Skeletal muscle cell (primary cell): ENCODE data around the gene DCP1B.

Experiments used
- DNase-seq: peaks from one replicate; pipeline ENCODE4 v3.0.0-alpha.2; 2010; ENCODE audit warnings: low read depth
- H3K4me3 ChIP-seq: 2 replicates; pipeline ENCODE4 v1.5.1; 2011; ENCODE audit warnings: low read depth, mild to moderate bottlenecking, control low read depth, low read length, moderate library complexity

DCP1B gene

GRCh38 chr12:1939331-1939730, 64.9 kb downstream of the DCP1B start:
- no peak for DNase-seq
- H3K4me3 ChIP-seq = no peak overlapping the region

DNA sequence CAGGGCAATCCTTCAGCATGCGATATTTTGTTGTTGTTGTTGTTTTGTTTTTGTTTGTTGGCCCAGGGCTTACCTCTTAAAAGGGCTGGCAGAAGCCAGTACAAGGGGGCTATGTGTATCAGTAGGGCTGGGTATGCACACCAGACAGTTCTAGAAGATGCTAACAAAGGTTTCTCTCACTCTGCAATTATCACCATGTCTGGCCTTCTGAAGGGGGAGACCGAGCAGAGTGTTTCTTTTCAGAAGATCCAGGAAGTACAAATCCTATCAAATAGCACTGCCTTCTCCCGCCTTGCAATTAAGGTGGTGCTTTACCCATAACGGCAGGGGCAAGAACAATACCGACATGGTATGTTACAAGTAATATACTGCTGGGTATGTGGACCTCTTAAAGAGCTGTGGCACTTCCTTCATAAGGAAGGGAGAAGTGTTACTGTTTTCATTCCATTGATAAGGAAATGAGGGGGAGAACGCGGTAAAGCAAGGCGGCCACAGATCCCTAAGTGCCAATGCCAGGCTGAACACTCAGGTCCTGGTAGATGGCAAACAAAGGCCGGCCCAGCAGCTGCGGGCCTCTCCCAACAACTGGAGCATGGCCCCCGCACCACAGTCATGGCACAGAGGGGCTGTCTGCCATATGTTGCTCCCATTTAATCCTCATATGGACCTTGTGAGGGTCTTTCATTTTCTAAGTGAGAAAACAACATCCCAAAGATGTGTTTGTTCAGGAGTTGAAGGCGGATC, 66.6 kb downstream of the DCP1B start:
- H3K4me3 ChIP-seq = no peak overlapping the region
- DNase-seq = no peak

DNA sequence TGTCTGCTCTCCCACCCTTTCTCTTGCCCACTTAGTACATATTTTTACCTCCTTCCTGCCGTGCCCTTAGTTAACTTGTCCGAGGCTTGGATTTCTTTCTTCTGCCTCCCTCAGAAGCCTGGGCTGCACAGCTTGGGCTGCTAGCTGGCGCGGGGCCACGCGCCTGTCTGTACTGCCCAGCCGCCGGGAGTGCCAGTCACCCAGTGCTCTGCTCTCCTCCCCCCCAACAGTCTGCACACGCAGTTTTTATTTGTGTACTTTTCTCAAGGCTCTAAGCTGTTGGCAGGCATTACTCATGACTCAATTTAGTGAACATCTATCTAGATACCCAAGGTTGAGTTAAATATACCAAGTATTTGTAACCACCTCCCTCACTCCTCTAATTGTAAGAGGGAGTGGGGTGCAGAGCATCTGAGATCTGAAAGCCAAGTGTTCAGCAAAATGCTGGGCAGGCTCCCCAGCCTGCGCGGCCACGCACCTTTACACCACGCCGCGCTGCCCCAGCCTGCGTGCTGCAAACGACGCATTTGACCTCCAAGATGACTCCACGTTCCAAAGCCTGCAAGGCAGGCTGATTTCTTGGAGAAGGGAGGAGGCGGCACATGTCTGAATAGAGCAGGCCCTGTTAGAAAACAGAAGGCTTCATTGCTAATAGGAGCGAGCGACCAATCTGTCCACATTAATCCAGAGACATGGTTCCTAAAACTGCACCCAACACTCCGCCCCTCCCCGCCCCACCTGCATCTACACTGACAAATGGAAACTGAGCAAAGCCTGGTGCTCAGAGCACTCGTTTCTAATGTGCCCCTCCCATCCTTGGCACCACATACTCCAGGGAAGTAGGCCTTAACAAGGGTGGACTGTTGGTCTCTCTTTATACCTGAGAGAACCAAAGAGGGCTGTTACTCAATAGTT, 67.6 kb downstream of the DCP1B start:
- DNase-seq = no peak
- H3K4me3 ChIP-seq = no peak overlapping the region

DNA sequence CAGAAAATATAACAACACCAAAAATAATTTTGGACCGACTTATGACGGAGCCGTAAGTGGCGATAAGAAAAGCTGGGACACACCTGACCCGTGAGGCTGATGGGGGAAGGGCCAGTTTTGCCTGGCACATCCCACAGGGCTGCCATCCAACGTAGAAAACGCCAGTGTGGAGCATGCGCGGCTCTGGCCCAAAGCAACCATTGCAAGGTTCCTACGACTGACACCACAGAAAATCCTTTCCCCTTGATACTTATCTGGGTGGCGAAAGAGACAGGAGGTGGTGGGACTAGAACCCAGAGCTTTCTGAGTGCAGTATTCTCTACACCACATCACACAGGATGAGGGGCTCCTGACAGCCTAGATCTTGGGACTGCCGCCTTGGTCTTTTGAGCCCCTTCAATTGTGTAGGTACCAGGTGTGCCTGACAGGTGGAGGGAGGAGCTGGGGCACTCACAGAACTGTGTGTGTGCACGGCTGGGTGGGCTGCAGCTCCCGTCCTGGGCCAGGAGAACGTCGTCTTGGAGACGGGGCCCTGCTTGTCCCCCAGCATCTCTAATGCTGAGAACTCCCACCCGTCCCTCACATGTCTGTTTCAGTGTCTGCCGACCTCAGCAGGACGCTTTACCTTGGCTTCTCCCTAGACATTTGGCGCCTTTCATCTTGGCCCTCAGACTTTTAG, 68.4 kb downstream of the DCP1B start:
- no peak overlapping the region for H3K4me3 ChIP-seq
- DNase-seq = no peak

- DNase-seq = no peak
- no peak overlapping the region for H3K4me3 ChIP-seq
Observed at GRCh38 chr12:1935242-1935641, 69.0 kb downstream of the DCP1B start.

DNA sequence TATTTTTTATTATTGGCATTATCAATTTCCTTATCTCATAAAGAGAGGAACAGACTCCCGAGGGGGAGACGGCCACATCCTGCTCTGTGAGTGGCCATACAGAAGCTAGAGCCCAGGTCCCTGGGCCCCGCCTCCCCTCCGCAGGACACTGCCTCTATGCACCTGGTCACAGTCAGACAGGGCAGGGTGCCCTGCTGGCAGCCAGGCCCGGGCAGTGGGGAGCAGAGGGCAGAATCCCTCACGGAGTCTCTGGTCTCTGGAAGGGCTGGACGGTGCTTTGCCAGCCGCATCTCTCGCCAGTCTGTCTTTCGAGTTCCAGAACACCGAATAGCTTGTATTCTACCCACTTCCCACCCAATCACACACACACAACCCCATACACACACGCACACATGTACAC, 69.4 kb downstream of the DCP1B start:
- no peak overlapping the region for H3K4me3 ChIP-seq
- no peak for DNase-seq

DNA sequence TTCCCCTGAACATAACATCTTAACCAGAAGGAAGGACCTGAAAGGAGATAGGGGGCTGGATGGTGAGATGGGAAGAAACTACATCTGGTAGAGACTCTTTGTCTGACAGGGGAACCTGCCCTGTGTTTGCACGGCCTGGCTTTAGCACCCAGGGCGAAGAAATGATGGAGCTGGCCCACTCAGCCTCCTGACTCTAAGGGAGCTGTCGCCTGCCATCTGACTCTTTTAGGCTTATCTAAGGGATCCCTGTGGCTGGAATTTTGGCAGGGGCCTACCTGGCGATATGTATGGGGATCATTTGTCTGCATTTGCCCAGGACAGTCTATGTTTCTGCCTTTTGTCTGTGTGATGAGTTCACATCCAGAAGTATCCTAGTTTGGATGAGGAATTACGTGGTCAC, 70.2 kb downstream of the DCP1B start:
- no peak overlapping the region for H3K4me3 ChIP-seq

GRCh38 chr12:1933342-1934051, 70.8 kb downstream of the DCP1B start:
- peak; percentile 61 for DNase-seq
- no peak overlapping the region for H3K4me3 ChIP-seq

More for the DNA sequence above, 70.2 kb downstream of the DCP1B start:
- DNase-seq = no peak

DNA sequence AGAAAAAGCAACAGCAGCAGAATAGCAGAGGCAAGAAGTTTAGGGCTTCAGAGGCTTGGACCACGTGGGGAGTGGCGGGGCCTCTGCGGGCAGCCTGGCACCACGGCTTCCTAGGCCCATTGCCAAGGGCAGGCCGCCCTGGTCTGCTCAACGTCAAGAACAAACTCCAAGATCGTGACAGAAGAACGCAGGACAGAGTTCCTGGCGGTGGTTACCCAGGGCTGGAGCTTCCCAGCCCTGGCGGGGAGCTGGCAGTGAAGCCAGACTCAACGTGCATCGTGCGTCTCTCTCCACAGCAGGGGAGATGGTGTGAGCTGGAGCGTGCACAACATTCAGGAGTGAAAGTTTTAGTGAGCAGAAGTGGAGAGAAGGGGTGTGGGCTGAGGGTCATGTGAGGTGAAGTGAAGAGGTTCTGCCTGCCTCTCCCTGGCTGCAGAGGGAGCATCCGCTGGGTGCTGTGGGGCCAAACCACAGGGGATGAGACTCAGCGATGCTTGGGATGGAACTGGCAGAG, 71.9 kb downstream of the DCP1B start:
- no peak for DNase-seq
- H3K4me3 ChIP-seq = no peak overlapping the region

GRCh38 chr12:1931642-1932041, 72.6 kb downstream of the DCP1B start:
- H3K4me3 ChIP-seq = no peak overlapping the region
- DNase-seq = no peak

DNA sequence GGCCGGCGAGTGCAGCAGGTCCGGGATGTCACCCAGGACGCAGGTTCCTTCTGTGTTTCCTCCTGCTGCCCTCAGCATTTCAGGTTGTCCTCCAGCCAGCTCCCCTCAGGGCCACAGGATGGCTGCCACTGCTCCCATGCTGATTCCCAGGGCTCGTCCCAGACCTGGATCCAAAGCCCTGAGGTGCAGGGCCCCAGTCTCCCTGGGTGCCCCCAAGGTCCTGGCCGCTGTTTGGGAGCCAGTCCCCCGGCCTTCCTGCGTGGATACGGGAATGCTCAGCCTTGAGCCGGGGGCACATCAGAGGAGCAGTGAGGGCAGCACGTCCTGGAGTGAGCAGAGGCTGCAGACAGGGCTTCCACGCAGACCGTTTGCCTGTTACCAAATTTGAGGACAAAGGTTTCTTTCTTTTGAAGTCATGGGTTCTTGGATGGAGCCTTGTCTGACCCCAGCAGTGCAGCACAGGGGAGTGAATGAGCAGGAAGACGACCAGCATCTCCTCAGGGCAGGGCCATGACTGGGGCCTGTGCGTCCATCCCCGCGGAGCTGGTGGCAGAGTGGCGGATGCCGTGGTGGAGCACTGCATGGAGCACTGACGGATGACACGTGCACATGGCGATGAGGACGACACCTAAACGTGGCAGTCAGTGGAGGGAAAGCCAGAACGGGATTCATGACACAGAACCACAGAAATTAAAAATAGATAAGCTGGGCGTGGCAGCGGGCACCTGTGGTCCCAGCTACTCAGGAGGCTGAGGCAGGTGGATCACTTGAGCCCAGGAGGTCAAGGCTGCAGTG, 73.3 kb downstream of the DCP1B start:
- DNase-seq = no peak
- H3K4me3 ChIP-seq = no peak overlapping the region

- no peak overlapping the region for H3K4me3 ChIP-seq
- DNase-seq = no peak
Observed at GRCh38 chr12:1929985-1930802, 74.1 kb downstream of the DCP1B start.

GRCh38 chr12:1929241-1929984, 74.8 kb downstream of the DCP1B start:
- DNase-seq = no peak
- no peak overlapping the region for H3K4me3 ChIP-seq

DNA sequence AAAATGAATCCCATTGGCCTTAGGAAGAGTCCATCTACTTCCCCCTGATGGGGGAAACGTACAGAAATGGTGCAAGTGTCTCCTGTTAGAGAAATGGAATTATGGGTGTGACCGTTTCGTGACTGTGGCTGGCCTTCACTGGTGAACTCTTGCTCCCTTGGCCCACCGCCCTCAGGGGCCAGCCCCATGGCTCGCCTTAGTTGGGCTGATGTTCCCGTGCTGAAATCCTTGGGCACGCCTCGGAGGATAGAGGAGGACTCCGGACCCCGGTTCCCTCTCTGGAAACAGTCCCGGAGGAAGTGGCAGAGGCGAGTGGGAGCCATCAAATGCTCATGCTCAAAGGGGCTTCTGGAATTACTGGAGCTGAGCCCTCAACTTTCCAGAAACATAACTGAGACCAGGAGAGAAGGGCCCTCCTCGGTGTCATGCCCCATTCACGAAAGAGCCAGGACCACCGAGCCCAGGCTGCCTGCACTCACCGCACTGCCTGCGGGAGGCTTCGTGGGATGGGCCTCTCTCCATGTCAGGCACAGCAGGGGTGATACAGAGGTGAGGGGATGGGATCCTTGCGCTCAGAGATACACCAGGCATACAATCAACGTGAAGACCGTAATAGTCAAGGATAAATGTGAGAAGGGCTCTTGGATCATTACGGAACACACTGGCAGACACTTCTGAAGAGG, 75.7 kb downstream of the DCP1B start:
- H3K4me3 ChIP-seq = no peak overlapping the region
- DNase-seq = no peak

GRCh38 chr12:1927751-1928351, 76.4 kb downstream of the DCP1B start:
- DNase-seq = no peak

GRCh38 chr12:1927051-1927680, 77.1 kb downstream of the DCP1B start:
- no peak for DNase-seq
- H3K4me3 ChIP-seq = no peak overlapping the region

More at GRCh38 chr12:1927751-1928351, 76.4 kb downstream of the DCP1B start:
- no peak overlapping the region for H3K4me3 ChIP-seq
